ENCODE data around the gene PLCXD1.

GRCh38 chrX:333611-334311 lies 52.6 kb downstream of the PLCXD1 start:
- TF ChIP-seq CTCF (IDR thresholded peaks at IDR 0.05 in 8 of 11, conservative IDR thresholded peaks at IDR 0.05 in 3 of 11) (no peak), POLR2A (IDR thresholded peaks at IDR 0.05) (no peak)

Measured in spleen (tissue), 7 donors.